ENCODE results near the gene LIN9. TPM values are rescaled to one million over a fixed set of nuclear protein-coding genes. Genes with fewer than 3 reads are reported as not detected.

The LIN9 gene
- total and polyA plus RNA-seq, 2 of the 8 experiments (the other 6 are each of a cell fraction or from before 2014, with no cell fraction given): 5.6 to 12.6 TPM

GRCh38 chr1:226187380-226187779 lies 121.6 kb downstream of the LIN9 start:
- H3K23ac ChIP-seq (ENCODE audit: insufficient read length): no peak overlapping the region
- no peaks in the 10 kb centered on the region for H3K9me3 ChIP-seq (ENCODE audit: insufficient read depth in 2 of 2, low read depth in 1 of 2, low read length in 1 of 2)
- H2BK15ac ChIP-seq (ENCODE audit: low read length): no peak overlapping the region
- H2BK12ac ChIP-seq (ENCODE audit: low read depth, low read length): no peak overlapping the region
- no peak overlapping the region for H2AFZ ChIP-seq (ENCODE audit: low read length)
- H3K4ac ChIP-seq (replicated peaks; ENCODE audit: insufficient read length, low read depth, low read length): no peak overlapping the region
- no peak overlapping the region for H2AK5ac ChIP-seq (ENCODE audit: low read depth, low read length)
- 89% methylated on average over 6 of the region's 7 CpGs; no CpG with 5 or more reads in 1 of the 2 experiments for WGBS, 2 experiments (ENCODE audit: extremely low coverage in 1 of 2, insufficient coverage in 1 of 2, insufficient read length in 1 of 2, insufficient replicate concordance in 2 of 2, low coverage in 1 of 2, low lambda C conversion rate in 2 of 2, missing lambda C conversion rate in 1 of 2)
- peak overlapping the region; percentile 65 to 90 (median 79); a peak in 7 of 8 replicates for H3K4me3 ChIP-seq (ENCODE audit: extremely low read depth in 1 of 4, insufficient read depth in 2 of 4, low read depth in 3 of 4, low read length in 4 of 4)
- no peak overlapping the region for H3K14ac ChIP-seq (ENCODE audit: insufficient read length)
- no peak for FAIRE-seq
- no peak overlapping the region for H2BK120ac ChIP-seq (replicated peaks; ENCODE audit: low read depth, low read length)
- CTCF ChIA-PET (ENCODE audit: partially characterized antibody): interaction anchor here (1.0 to 1.1 kb wide), 2 partner anchors 10 to 15 kb away, joined by 3 read pairs; no protein-coding TSS in a partner anchor
- H3K4me1 ChIP-seq (replicated peaks in 1 of 4; ENCODE audit: control insufficient read depth in 3 of 4, insufficient read depth in 4 of 4, low read length in 3 of 4): peaks cover 0 to 4% (median 3%) of the 10 kb centered on the region in 4 experiments; a peak in 3 of 7 replicates
- POLR2A ChIA-PET (ENCODE audit: partially characterized antibody): interaction anchor here (1.0 kb wide), 1 partner anchor 65 kb away, joined by 4 read pairs; no protein-coding TSS in a partner anchor
- H3K4me2 ChIP-seq (ENCODE audit: insufficient read depth in 1 of 2, low read depth in 2 of 2, low read length in 2 of 2): peak overlapping the region; percentile 79 to 82
- 0 out of 2 replicates have a peak overlapping the region, but pooled peaks have one; percentile 69 for H2BK5ac ChIP-seq (ENCODE audit: low read depth, low read length)
- H3K36me3 ChIP-seq (ENCODE audit: control insufficient read depth in 2 of 4, insufficient read depth in 4 of 4, low read length in 3 of 4): peaks cover 0 to 4% (median 0%) of the 10 kb centered on the region in 4 experiments; a peak in 1 of 8 replicates
- no peak overlapping the region for H3K27ac ChIP-seq (ENCODE audit: low read depth, low read length)
- no peaks in the 10 kb centered on the region; the same call in 1 of the 2 replicates for H3K23me2 ChIP-seq (ENCODE audit: low read depth, low read length)
- no peak overlapping the region for H3K18ac ChIP-seq (ENCODE audit: extremely low read depth, low read length)
- peaks cover 0 to 2% of the 10 kb centered on the region in 2 experiments for H4K20me1 ChIP-seq (replicated peaks in 1 of 2; ENCODE audit: control insufficient read depth in 1 of 2, insufficient read depth in 2 of 2, low read length in 2 of 2)
- no peak overlapping the region for H4K91ac ChIP-seq (replicated peaks; ENCODE audit: insufficient read length, low read length)
- H3K56ac ChIP-seq (replicated peaks; ENCODE audit: insufficient read length, low read depth, low read length): no peak overlapping the region
- H3K79me2 ChIP-seq (ENCODE audit: control insufficient read depth in 1 of 2, insufficient read depth in 2 of 2, low read length in 2 of 2): peaks cover 3 to 35% of the 10 kb centered on the region in 2 experiments; a peak in 3 of 4 replicates
- H4K8ac ChIP-seq (ENCODE audit: extremely low read depth, insufficient read depth, low read length): no peak overlapping the region
- no peak for DNase-seq (ENCODE audit: low read depth in 1 of 2, low spot score in 2 of 2)
- no peak overlapping the region for H2BK20ac ChIP-seq (ENCODE audit: low read length)
- no peak overlapping the region for H3K9ac ChIP-seq (replicated peaks in 1 of 4; ENCODE audit: extremely low read depth in 1 of 4, low read depth in 3 of 4, low read length in 3 of 4)
- peak overlapping the region; percentile 19 for H4K5ac ChIP-seq (ENCODE audit: insufficient read length, low read depth, low read length)
- H3K27me3 ChIP-seq (replicated peaks in 1 of 4; ENCODE audit: control insufficient read depth in 3 of 4, extremely low read depth in 1 of 4, insufficient read depth in 3 of 4, low read length in 3 of 4): no peaks in the 10 kb centered on the region
- H3K79me1 ChIP-seq (ENCODE audit: low read depth, low read length): peaks cover 6% of the 10 kb centered on the region; the same call in 1 of the 2 replicates
- no peak for TF ChIP-seq CBX5 (IDR thresholded peaks at IDR 0.05; ENCODE audit: low read depth, low read length)
- no peak for TF ChIP-seq ASH2L (IDR thresholded peaks at IDR 0.05; ENCODE audit: low read length)
- no peak for TF ChIP-seq SRF (IDR thresholded peaks at IDR 0.05; ENCODE audit: low read depth, low read length)
- TF ChIP-seq KDM5A (IDR thresholded peaks at IDR 0.05; ENCODE audit: low read length): no peak
- TF ChIP-seq BCL11A (IDR thresholded peaks at IDR 0.05; ENCODE audit: low read depth in 2 of 2, low read length in 2 of 2): no peak
- no peak for TF ChIP-seq EZH2 (IDR thresholded peaks at IDR 0.05; ENCODE audit: low read depth, low read length, severe bottlenecking)
- no peak for TF ChIP-seq EP300 (IDR thresholded peaks at IDR 0.05; ENCODE audit: borderline replicate concordance in 1 of 2, low read depth in 2 of 2, low read length in 2 of 2)
- no peak for TF ChIP-seq NRF1 (IDR thresholded peaks at IDR 0.05; ENCODE audit: low read depth, low read length)
- TF ChIP-seq JUN (IDR thresholded peaks at IDR 0.05; ENCODE audit: low read depth, low read length): no peak
- TF ChIP-seq RBBP5 (IDR thresholded peaks at IDR 0.05; ENCODE audit: borderline replicate concordance, low read depth, low read length): no peak
- no peak for TF ChIP-seq SAP30 (IDR thresholded peaks at IDR 0.05; ENCODE audit: insufficient read depth, insufficient replicate concordance, low read length)
- no peak for TF ChIP-seq TAF1 (IDR thresholded peaks at IDR 0.05; ENCODE audit: low read depth, low read length)
- TF ChIP-seq CBX8 (IDR thresholded peaks at IDR 0.05; ENCODE audit: borderline replicate concordance, low read depth, low read length): no peak

All from H1 (cell line).